Measurements from ENCODE around the gene PRDX5. TPM values are rescaled to one million over a fixed set of nuclear protein-coding genes. Genes with fewer than 3 reads are reported as not detected.
"Not testable (repeated sequence)": the region's sequence is repeated elsewhere in the genome, so short reads cannot be mapped to it uniquely, and the experiment has no call there.

PRDX5 gene
- total RNA-seq, 1 donor from 2014 or later: 264 TPM

DNA sequence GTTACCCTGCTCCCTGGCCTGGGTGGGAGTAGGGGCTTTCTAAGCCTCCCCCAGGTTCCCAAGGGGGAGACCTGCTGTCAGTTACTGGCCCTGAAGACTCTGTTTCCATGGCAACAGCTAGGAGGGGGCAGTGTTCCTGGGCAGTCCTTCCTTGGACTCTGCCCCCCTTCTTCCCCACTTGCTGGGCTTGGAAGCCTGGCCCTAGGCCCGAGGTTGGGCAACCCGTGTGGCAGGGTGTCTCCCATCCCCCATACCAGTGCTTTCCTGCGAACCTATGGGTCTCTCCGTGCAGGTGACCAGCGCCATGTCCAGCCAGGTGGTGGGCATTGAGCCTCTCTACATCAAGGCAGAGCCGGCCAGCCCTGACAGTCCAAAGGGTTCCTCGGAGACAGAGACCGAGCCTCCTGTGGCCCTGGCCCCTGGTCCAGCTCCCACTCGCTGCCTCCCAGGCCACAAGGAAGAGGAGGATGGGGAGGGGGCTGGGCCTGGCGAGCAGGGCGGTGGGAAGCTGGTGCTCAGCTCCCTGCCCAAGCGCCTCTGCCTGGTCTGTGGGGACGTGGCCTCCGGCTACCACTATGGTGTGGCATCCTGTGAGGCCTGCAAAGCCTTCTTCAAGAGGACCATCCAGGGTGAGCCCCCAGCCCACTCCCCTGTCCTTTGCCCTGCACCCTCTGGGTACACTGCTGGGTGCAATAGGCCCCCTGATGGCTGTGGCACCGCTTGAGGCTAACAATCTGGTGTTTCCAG is 10.9 kb upstream of the PRDX5 start:
- H3K9me3 Mint-ChIP-seq (ENCODE audit: unreplicated experiment): no peaks in the 10 kb centered on the region
- no peak for DNase-seq (ENCODE audit: low spot score)
- H3K4me3 Mint-ChIP-seq (ENCODE audit: unreplicated experiment): peak overlapping the region; percentile 97
- H3K36me3 Mint-ChIP-seq (ENCODE audit: low read depth, unreplicated experiment): peaks cover 8% of the 10 kb centered on the region
- TF ChIP-seq, protein P1, sequence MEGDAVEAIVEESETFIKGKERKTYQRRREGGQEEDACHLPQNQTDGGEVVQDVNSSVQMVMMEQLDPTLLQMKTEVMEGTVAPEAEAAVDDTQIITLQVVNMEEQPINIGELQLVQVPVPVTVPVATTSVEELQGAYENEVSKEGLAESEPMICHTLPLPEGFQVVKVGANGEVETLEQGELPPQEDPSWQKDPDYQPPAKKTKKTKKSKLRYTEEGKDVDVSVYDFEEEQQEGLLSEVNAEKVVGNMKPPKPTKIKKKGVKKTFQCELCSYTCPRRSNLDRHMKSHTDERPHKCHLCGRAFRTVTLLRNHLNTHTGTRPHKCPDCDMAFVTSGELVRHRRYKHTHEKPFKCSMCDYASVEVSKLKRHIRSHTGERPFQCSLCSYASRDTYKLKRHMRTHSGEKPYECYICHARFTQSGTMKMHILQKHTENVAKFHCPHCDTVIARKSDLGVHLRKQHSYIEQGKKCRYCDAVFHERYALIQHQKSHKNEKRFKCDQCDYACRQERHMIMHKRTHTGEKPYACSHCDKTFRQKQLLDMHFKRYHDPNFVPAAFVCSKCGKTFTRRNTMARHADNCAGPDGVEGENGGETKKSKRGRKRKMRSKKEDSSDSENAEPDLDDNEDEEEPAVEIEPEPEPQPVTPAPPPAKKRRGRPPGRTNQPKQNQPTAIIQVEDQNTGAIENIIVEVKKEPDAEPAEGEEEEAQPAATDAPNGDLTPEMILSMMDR (IDR thresholded peaks at IDR 0.05; ENCODE audit: unreplicated experiment): no peak
- peaks cover under 1% of the 10 kb centered on the region for H3K27me3 Mint-ChIP-seq (ENCODE audit: unreplicated experiment)
- peaks cover 12% of the 10 kb centered on the region for H3K4me1 Mint-ChIP-seq (ENCODE audit: unreplicated experiment)
- H3K27ac Mint-ChIP-seq (ENCODE audit: unreplicated experiment): no peak overlapping the region

DNA sequence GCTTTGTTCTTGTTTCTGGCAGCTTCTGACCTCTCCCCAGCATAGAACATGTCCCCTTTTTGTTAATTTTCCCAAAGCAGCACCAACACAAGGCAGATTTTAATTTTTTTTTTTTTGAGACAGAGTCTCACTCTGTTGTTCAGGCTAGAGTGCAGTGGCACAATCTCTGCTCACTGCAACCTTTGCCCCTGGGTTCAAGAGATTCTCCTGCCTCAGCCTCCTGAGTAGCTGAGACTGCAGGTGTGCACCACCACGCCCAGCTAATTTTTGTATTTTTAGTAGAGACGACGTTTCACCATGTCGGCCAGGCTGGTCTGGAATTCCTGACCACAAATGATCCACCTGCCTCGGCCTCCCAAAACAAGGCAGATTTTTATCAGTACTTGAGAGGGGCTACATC is 10.1 kb upstream of the PRDX5 start:
- Mint-ChIP-seq H3K36me3 (ENCODE audit: low read depth, unreplicated experiment) (peaks cover 12% of the 10 kb centered on the region), H3K4me3 (ENCODE audit: unreplicated experiment) (peak overlapping the region; percentile 48), H3K4me1 (ENCODE audit: unreplicated experiment) (peaks cover 15% of the 10 kb centered on the region)
- H3K27ac Mint-ChIP-seq (ENCODE audit: unreplicated experiment); H3K9me3 Mint-ChIP-seq (ENCODE audit: unreplicated experiment); DNase-seq (ENCODE audit: low spot score); H3K27me3 Mint-ChIP-seq (ENCODE audit: unreplicated experiment): not testable (repeated sequence)

DNA sequence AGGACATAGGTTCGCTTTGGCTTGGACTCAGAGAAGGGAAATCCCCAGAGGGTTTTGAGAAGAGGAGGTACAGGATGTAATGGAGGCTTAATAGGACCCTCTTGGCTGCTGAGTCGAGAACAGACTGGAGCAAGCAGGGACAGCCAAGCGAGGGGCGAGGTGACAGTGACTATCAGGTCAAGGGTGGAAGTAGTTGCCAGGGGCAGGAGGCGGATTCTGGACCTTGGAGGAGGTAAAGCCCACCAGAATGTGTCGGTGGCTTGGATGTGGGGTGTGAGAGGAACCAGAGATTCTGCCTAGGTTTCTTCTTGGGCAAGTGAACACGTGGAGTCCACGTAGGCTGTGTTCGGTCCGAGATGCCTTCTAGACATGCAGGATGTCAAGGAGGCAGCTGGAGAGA is 5.0 kb upstream of the PRDX5 start:
- H3K36me3 Mint-ChIP-seq (ENCODE audit: low read depth, unreplicated experiment): peaks cover 17% of the 10 kb centered on the region
- H3K9me3 Mint-ChIP-seq (ENCODE audit: unreplicated experiment): no peaks in the 10 kb centered on the region
- no peak for DNase-seq (ENCODE audit: low spot score)
- peaks cover 16% of the 10 kb centered on the region for H3K4me1 Mint-ChIP-seq (ENCODE audit: unreplicated experiment)
- H3K4me3 Mint-ChIP-seq (ENCODE audit: unreplicated experiment): peak overlapping the region; percentile 70
- H3K27ac Mint-ChIP-seq (ENCODE audit: unreplicated experiment): peak overlapping the region; percentile 6
- peaks cover 11% of the 10 kb centered on the region for H3K27me3 Mint-ChIP-seq (ENCODE audit: unreplicated experiment)
- TF ChIP-seq, protein P1 (IDR thresholded peaks at IDR 0.05; ENCODE audit: unreplicated experiment): no peak

DNA sequence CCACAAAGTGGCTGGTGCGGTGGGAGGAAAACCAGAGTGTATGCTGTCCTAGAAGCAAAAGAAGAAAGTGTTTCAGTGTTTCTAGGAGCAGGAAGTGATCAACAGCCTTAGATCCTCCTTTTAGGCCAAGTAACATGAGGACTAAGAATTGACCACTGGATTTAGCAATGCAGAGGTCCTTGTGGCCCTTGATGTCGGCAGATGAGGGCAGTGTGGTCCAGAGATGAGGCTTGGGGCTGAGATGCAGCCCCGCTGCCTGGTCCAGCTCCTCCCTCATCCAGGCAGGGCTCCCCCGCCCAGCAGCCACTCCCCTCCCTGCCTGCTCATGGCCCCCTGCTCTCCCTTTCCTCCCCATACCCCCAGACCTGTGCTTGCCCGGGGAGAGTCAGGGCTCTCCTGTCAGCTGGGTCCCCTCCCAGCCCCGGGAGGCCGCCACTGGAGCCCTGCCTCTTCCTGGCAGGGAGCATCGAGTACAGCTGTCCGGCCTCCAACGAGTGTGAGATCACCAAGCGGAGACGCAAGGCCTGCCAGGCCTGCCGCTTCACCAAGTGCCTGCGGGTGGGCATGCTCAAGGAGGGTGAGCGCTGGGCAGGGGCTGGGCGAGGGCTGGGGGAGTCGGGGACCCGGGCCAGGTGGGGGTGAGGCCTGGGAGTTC is 4.3 kb upstream of the PRDX5 start:
- Mint-ChIP-seq H3K4me3 (ENCODE audit: unreplicated experiment) (no peak overlapping the region), H3K9me3 (ENCODE audit: unreplicated experiment) (no peaks in the 10 kb centered on the region), H3K27me3 (ENCODE audit: unreplicated experiment) (peaks cover 11% of the 10 kb centered on the region), H3K27ac (ENCODE audit: unreplicated experiment) (peak overlapping the region; percentile 6), H3K4me1 (ENCODE audit: unreplicated experiment) (peaks cover 16% of the 10 kb centered on the region), H3K36me3 (ENCODE audit: low read depth, unreplicated experiment) (peaks cover 17% of the 10 kb centered on the region)
- TF ChIP-seq, protein P1 (IDR thresholded peaks at IDR 0.05; ENCODE audit: unreplicated experiment): no peak
- DNase-seq (ENCODE audit: low spot score): no peak

GRCh38 chr11:64314146-64314804 is 3.6 kb upstream of the PRDX5 start:
- TF ChIP-seq, protein P1 (IDR thresholded peaks at IDR 0.05; ENCODE audit: unreplicated experiment): no peak
- DNase-seq (ENCODE audit: low spot score): no peak
- H3K9me3 Mint-ChIP-seq (ENCODE audit: unreplicated experiment): no peaks in the 10 kb centered on the region
- H3K36me3 Mint-ChIP-seq (ENCODE audit: low read depth, unreplicated experiment): peaks cover 17% of the 10 kb centered on the region
- H3K27me3 Mint-ChIP-seq (ENCODE audit: unreplicated experiment): peaks cover 14% of the 10 kb centered on the region
- no peak overlapping the region for H3K27ac Mint-ChIP-seq (ENCODE audit: unreplicated experiment)
- H3K4me1 Mint-ChIP-seq (ENCODE audit: unreplicated experiment): peaks cover 20% of the 10 kb centered on the region
- no peak overlapping the region for H3K4me3 Mint-ChIP-seq (ENCODE audit: unreplicated experiment)

Measured in endothelial cell (in vitro differentiated cells).